GM21360 (cell line): ENCODE data around the gene ACTR6.
"Not testable (repeated sequence)": the region's sequence is repeated elsewhere in the genome, so short reads cannot be mapped to it uniquely, and the experiment has no call there.

Experiments used
- ATAC-seq: cut with Tn5 transposase; IDR thresholded peaks from one replicate; pipeline ENCODE4 v1.9.1; 2021; ENCODE audit warnings: mild to moderate bottlenecking, moderate library complexity; ENCODE audit not compliant: unreplicated experiment

Gene ACTR6

DNA sequence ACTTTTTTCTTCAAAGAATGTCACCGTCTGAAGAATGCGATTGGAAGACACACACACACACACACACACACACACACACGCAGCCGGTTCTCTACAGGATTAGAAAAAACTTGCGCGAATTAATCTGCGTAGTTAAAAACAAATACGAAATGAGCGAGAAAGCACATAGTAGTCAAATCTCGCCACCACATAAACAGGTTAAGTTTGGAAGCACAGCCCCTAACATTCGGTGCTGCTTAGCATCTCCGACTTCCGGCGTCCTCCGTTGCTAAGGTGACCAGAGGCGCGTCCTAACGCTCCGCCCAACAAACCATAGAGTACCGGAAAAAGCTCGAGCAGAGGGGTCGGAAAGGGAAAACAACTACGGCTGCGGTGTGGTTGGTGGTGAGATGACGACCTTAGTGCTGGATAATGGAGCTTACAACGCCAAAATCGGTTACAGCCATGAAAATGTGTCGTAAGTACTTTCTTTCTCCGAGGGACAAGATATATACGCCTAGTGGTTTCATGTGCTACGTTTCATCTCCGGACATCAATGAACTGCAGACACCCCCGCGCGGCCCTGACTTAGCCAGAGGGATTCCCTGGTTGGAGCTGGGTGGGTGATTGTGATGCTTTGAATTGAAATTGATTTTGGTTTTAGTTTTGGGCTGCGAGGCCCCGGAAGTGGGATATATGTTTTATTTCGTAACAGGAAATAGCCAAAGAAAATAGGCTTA is at the start of gene ACTR6:
Gene ACTR6 (plus strand): TSS at position 353 of the 719 bp plus-strand sequence. CDS start 37 bp downstream, at position 390.
- peak; percentile 93 for ATAC-seq

DNA sequence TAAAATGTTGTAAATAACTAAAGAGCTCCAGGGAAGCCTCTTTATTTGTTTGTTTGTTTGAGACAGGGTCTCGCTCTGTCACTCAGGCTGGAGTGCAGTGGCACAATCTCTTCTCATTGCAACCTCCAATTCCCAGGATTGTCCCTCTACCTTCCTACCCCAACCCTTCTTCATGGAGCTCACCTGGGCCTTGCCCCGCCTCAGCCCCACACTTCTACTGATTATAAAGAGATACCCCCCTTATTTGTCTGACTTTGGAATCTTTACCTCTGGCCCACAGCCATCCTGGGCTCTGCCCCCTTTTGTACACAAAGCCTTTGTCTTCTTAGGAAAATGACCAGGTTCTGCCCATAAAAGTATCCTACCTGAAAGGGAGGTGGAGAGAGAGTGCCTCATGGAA is 48.8 kb upstream of the ACTR6 start:
- no peak for ATAC-seq

DNA sequence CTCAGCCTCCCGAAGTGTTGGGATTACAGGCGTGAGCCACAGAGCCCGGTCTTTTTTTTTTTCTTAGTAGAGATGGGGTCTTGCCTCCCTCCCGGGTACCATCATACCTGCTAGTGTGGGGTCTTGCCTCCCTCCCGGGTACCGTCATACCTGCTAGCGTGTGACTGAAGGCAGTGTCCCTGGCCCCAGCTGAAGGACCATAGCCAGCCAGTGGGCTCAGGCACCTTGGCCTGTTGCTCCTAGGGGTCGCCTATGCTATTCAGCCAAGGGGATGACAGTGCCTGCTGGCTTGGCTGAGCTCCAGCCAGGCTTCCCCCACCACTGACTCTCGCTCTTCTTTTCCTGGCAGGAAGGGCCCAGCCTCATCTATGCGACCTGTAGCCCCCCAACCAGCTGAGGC is 47.5 kb upstream of the ACTR6 start:
- no peak for ATAC-seq

DNA sequence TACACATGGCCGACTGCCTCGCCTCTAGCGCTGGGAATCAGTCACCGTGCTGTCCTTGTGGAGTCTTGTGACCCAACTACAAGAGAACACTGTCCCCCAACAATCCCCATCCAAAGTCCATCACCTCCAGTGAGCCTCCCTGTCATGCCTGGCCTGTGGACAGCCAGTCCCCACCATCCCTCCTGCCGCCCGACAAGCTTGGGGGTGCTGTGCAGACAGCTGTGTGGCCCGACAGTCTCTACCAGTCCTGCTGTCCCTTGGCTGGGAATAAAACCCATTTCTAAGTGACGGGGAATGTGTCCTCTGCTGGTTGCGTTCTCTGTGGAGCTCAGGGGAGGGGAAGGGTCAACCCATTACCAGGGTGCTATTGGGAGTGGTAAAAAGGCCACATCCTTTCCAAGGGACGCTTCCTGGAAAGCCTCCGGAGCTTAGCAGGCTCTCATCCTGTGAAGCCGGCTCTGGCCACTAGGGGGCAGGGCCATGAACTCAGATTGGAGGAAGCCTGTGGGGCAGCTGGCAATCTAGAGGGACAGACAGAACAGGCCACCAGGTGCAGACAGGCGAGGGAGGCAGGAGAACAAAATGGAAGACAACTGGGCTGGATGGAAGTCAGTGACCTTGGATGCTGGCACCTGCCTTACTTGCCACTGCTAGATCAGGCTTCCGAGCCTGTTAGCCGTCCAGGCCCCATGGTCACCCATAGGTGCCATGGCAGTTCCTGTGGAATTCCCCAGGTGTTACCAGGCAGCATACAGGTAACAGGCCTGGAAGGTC is 46.0 kb upstream of the ACTR6 start:
- ATAC-seq = no peak

DNA sequence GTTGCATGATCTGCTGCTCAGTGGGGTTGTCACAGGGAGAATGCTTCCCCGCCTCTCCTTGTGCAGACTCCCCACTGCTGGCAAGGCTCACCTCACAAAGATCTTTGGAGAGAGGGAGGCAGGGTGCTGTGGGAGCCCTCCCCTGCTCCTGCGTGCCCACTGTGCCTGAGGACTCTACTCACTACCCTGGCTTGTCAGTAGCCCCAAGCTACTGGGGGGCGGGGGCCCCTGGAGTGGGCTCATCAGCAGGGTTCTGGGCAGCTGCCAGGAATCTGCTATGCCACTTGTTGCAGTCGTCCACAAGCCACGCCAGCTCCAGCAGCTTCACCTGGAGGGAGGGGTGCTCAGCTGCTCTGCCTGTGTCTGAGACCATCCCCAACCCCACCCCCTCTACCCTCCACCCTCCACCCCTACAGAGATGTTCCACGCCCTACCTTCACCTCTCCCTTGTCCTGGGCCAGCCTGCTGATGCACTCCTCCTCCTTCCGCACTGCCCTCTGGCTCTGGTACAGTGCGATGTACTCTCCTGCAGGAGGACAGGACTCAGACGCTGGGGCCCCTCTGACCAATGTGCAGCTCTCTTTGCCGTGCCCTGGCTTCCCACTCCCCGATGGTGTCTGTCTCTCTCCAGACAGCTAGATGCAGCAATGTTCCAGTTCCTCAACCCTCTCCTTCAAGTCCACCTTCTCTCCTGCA is 43.7 kb upstream of the ACTR6 start:
- ATAC-seq = no peak

DNA sequence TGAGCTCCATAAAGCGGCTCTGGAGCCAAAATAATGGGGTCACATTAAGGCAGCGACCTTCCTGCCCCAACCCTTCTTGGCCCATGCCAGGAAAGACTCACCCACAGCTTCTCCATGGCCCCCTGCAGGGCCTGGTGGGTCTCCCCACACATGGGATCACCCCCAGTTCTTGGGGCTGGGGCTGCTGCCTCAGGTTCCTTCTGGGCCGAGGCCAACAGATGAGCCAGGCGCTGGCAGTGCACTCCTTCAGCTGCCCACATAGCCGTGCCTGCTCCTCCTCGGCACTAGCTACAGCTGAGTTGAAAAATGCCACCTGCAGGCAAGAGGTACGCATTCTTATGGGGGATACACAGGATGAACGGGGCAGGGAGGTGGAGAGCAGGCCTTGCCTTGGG is 43.2 kb upstream of the ACTR6 start:
- ATAC-seq = no peak

DNA sequence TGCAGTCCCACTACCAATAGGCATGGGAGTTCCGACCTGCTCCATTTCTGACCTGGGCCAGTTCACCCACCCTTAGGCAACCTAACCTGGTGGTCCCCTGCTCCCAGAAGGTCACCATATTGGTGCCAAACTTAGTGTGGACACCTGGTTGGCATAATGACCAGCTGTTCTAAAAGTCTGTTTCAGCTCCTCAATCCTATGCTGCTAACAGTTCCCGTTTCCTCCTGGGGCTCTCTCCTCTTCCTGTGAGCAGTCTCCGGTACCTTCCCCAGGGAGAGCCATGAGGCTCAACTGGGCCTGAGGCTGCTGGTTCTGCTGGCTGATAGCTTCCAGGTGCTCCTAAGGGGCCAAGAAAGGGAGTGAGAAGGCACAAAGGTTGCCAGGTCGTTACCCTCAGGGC is 42.1 kb upstream of the ACTR6 start:
- no peak for ATAC-seq

DNA sequence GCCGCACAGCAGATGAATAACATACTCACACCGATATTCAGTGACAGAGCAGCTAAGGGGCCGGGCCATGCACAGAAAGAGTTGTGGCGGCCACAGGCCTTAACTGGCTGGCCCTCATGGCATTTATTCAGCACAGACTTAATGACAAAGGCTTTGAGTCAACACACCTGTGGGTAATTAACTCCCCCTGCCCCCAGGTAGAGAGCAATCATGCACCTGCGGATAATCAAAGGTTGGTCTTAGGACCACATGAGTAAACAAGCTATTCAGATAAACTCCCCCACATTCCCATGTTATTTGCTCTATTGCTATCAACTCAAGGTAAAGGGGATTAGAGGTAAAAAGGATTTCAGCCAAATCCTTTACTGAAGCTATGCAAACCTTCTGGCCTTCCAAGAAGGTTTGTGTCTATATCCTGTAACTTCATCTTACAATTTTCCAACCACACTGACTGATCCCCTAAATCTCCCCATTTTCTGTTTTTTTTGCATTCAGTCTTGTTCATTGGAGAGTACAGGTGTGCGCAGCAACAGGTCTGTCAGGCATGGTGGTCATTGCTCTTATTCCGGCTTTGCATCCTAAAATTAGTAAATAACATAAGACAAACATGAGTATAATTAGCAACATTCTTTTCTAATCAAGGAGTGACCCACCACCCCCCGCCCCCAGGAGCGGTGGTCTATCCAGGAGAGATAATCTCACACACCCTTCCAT is 41.1 kb upstream of the ACTR6 start:
- ATAC-seq = no peak

DNA sequence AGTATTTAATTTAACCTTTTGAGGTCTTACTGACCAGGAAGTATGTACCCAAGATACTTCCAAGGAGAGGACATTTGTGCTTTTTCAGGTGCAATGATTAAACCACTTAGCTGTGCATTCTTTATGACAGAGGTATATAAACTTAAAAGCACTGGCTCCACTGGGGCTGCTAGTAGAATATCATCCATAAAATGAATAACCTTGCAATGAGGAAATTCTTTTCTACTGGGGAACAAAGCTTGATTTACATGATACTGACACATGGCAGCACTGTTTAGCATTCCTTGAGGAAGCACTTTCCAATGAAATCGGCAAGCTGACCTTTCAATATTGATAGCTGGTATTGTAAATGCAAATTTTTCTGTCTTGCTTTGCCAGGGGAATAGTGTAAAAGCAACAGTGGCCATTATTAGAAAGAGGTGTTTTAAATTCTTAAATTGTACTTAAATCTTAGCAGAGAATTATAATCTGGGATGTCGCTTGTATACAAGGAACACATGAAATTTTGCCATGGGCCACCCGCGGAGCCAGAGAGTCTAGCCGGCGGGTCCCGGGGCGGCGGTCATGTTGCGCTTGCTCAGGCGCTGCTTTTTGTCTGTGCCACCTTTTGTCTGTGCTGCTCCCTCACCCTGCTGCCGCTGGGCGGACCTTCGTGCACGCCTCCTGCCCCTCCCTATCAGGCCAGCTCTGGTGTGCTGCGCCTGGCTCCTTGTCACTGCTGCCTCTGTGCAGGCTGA is 37.0 kb upstream of the ACTR6 start:
- peak; percentile 100 for ATAC-seq

DNA sequence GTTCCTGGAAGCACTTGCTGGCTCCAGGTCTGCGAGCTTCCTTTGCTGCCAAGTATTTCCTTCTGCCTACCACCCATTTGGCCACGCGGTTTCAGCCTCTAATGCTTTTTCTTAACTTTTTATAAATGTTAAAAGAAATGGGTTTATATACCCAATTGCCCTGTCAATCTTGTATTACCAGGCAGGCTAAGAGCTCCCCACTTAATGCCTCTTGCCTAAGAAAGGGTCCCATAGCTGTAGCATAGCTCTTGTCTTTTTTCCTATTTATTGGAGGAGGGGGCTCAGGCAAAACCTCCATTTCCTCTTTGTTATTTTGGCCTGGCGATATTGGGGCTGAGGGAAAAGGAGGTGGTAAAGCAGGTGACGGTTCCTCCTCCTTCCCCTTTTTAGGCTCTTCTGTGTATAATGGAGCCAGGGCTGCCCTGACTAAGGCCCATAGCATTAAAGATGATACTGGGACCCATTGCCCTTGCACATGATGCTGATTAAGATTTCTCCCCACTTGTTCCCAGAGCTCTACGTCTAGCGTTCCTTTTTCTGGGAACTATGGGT is 36.4 kb upstream of the ACTR6 start:
- no peak for ATAC-seq

DNA sequence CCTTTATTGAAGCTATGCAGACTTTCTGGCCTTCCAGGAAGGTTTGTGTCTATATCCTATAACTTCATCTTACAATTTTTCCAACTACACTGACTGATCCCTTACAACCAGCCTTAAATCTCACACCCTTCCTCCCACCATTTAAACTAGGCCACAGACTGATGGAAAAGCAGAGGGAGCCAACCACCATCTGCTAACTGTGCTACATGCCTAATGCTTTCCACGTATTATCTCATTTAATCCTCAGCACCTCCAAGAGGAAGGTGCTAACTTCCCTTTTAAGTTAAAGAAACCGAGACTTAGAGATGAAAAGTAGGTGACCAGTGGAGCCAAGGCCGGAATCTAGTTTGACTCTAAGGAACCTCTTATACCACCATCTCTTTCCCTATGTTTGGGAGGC is 35.3 kb upstream of the ACTR6 start:
- ATAC-seq = no peak

DNA sequence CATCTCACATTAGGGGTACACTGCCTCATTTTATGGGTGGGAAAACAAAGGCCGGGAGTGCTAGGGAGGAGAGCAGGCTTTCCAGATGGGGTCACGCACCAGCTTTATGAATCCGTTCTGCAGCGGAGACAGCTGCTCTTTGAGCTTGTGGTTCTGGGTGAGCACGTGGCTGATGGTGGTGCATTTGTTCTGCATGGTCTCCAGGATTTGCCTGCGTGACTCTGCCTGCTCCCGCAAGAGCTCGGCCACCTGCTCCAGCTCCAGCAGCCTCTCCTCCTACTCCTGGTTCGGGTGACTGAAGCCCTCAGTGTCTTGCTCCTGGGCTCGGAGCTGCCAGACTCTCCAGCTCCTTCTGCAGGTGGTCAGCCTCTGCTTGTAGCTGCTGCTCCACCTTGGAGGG is 34.4 kb upstream of the ACTR6 start:
- ATAC-seq = no peak

DNA sequence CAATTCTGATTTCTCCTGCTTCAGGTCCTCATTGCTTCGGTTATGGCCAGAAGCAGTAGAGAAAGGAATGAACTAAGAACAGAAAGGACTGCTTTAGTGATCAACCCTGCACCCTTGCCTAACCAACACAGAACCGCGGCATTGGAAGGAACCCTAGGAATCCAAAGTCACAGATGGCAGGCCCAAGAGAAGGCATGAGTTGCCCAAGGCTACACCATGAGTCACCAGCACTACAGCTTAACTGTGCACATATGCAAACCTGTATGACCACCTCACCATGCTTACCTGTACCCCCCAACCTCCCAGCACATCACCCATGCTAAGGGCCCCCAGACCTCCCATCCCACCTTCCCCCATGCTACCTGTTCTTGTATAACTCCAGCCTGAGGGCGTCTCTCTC is 32.1 kb upstream of the ACTR6 start:
- ATAC-seq = no peak

DNA sequence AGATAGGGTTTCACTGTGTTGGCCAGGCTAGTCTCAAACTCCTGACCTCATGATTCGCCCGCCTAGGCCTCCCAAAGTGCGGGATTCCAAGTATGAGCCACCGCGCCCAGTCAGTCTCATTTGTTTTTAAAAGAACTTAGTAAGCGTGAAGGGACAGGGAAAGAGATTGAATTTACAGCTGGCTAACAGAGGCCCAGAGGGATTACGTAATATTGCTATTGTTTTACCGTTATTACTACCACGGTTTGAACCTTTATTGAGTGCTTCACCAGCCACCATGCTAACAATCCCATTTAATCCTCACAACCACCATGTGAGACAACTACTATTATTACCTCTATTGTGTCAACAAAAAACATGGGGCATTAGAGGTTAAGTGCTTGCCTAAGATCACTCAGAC is 31.3 kb upstream of the ACTR6 start:
- ATAC-seq = no peak

DNA sequence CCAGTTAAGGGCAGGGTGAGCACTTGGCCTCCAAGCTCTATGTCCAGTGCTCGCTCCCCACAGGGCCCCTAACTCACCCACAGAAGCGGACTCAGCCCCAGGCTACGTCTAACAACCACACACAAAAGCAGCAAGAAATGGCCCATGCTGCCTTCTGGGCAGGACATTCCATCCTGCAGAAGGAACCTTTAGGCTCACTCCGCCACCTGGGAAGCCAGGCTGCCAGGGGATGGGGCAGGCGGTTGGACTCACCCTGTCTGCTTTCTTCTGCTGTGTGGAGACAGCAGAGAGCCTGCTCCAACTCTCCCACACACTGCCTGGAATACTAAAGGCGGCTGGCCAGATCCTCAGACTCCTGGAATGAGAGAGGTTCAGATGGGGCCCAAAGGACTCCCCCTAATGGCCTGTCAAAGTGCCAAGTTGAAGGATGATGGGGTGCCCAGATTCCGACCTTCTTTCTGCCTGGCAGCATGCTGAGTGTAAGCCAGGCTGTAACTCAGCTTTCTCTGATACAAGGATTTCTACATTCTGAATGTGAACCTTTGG is 30.2 kb upstream of the ACTR6 start:
- ATAC-seq = no peak

DNA sequence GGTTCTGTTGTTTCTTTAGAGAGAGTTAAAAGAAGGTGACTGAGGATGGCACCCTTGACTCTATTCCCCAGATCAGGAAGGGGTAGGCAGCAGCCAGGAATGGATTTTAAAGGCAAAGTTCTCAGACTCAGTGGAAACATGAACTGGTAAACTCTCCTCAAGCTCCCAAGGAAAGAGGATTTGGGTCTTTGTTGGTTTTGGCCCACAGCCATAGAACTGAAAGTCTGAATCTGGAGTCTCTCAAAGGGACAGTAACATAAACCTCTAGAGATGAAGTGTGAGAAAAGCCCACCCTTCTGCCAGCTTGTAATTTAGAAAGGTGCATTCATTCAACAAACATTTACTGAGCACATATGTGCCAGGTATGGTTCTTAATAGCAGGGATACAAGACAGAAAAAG is 29.4 kb upstream of the ACTR6 start:
- no peak for ATAC-seq

DNA sequence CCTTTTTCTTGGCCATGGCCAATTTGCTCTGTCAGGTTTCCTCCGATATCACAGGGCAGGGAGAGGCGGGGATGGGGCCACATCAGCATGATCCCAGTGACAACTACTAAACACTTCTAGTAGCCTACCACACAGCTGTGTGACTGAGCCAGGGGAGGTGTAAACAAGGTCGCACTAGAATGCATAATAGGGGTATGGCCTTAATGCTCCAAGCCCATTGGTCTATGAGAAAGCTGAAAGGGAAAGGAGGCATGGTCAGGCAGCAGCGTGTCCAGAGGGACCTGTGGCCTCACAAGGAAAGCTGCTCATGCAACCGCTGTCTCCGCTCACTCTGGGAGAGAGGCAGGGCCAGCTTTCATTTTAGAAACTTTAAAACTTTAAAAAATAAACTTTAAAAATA is 27.5 kb upstream of the ACTR6 start:
- no peak for ATAC-seq

DNA sequence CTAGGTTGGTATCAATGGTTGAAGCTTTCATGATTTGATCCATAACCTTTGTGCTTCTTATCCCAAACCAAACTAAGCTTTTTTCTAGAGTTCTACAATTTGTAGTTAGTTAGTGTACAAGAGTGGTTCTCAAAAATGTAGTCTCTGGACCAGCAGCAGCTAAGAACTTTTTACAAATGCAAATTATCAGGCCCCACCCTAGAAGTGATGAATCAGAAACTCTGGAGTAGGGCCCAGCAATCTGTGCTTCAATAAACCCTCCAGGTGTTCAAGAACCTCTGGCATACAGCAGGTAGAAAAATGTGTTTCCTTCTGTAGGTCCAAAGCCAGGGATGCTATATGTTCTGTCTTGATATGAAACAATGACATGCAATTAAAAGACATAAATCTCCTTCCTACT is 26.1 kb upstream of the ACTR6 start:
- ATAC-seq = no peak

DNA sequence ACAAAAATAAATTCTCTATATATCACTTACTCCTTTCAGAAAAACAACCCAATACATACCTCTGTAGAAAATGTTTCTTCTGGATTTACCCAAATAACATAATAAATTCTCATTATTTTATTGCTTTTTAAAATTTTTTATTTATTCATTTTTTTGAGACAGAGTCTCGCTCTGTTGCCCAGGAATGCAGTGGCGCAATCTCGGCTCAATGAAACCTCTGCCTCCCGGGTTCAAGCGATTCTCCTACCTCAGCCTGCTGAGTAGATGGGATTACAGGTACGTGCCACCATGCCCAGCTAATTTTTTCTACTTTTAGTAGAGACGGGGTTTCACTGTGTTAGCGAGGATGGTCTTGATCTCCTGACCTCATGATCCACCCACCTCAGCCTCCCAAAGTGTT is 24.1 kb upstream of the ACTR6 start:
- not testable (repeated sequence) for ATAC-seq

DNA sequence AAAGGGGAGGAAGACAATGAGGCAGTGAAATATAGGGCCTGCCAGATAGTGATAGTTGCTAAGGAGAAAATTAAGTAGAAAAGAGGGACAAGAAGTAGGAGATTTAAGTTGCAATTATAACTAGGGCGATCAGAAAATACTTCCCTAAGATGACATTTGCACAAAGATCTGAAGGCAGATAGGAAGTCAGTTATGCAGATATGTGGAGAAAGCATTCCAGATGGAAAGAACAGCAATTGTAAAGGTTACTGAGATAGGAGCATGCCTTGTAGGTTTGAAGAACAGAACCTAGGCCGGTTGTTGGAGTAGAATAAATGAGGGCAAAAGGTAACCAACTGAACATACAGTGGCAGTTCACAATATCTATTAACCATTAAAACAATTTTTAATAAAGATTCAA is 21.4 kb upstream of the ACTR6 start:
- no peak for ATAC-seq
